RWPE2 (cell line): ENCODE measurements around the gene IGFLR1.

Experiments used
- ATAC-seq: fragments of 200-7000 bp; cut with Tn5 transposase; 3 replicates; pipeline ENCODE4 v1.9.1; 2021; ENCODE audit warnings: low read depth
- DNase-seq: peaks from one replicate; pipeline ENCODE4 v3.0.0-alpha.2; 2020; ENCODE audit warnings: low spot score
- H3K27ac ChIP-seq: fragments of 450-650 bp; 2 replicates; pipeline ENCODE4 v1.5.1; 2017; ENCODE audit warnings: mild to moderate bottlenecking; ENCODE audit not compliant: poor library complexity, severe bottlenecking
- H3K27me3 ChIP-seq: fragments of 250-450 bp; sonication (Bioruptor Pico); 2 replicates; pipeline ENCODE4 v1.5.1; 2021; ENCODE audit warnings: mild to moderate bottlenecking, moderate library complexity; ENCODE audit not compliant: insufficient read depth, poor library complexity, severe bottlenecking
- H3K36me3 ChIP-seq: fragments of 250-450 bp; sonication (Bioruptor Pico); 2 replicates; pipeline ENCODE4 v1.5.1; 2020; ENCODE audit warnings: low read depth, mild to moderate bottlenecking, moderate library complexity
- H3K4me1 ChIP-seq: fragments of 250-450 bp; sonication (Bioruptor Pico); 2 replicates; pipeline ENCODE4 v1.5.1; 2021; ENCODE audit warnings: mild to moderate bottlenecking, moderate library complexity; ENCODE audit not compliant: insufficient read depth, poor library complexity, severe bottlenecking
- H3K4me3 ChIP-seq: fragments of 250-450 bp; sonication (Bioruptor Pico); 2 replicates; pipeline ENCODE4 v1.5.1; 2021; ENCODE audit warnings: mild to moderate bottlenecking, moderate library complexity; ENCODE audit not compliant: severe bottlenecking
- H3K9me3 ChIP-seq: fragments of 250-450 bp; sonication (Bioruptor Pico); 2 replicates; pipeline ENCODE4 v1.5.1; 2021; ENCODE audit warnings: mild to moderate bottlenecking, moderate library complexity; ENCODE audit not compliant: severe bottlenecking
- TF ChIP-seq, protein P1 (sequence below): fragments of 450-650 bp; IDR thresholded peaks from one replicate; pipeline ENCODE4 v1.5.1; 2017; ENCODE audit warnings: mild to moderate bottlenecking, moderate library complexity; ENCODE audit not compliant: poor library complexity, severe bottlenecking

Gene IGFLR1

DNA sequence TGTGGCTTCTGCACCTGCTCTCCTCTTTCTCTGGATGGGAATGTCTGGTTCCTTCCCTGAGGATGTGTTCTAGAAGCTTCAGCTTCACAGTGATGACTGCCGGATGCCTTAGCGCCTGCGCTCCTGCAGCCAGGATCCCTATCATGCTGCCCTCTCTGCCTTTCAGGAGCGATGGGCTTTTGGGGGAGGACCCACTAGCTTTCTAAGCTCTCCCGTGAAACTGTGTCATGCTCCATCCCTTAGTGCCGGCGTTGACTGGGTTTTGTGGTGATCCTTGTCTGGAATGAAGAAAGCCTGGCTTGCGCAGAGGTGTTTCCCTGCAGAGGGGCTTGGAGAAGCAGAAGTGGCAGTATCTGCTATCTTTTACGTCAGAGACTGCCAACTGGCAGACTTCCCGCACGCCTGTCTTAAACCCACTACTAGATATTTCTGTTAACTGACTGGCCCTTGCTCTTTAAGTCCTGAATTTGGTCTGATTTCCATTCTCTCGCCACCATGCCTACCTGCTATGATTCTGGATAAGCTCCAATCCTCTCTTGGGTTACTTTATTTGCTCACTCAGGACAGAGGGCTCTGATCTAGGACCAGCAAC is 28.3 kb downstream of the IGFLR1 start:
- no peak overlapping the region for H3K27ac ChIP-seq
- no peak overlapping the region for H3K4me3 ChIP-seq
- DNase-seq: peak; percentile 45
- H3K27me3 ChIP-seq: no peaks in the 10 kb centered on the region
- TF ChIP-seq, protein P1, sequence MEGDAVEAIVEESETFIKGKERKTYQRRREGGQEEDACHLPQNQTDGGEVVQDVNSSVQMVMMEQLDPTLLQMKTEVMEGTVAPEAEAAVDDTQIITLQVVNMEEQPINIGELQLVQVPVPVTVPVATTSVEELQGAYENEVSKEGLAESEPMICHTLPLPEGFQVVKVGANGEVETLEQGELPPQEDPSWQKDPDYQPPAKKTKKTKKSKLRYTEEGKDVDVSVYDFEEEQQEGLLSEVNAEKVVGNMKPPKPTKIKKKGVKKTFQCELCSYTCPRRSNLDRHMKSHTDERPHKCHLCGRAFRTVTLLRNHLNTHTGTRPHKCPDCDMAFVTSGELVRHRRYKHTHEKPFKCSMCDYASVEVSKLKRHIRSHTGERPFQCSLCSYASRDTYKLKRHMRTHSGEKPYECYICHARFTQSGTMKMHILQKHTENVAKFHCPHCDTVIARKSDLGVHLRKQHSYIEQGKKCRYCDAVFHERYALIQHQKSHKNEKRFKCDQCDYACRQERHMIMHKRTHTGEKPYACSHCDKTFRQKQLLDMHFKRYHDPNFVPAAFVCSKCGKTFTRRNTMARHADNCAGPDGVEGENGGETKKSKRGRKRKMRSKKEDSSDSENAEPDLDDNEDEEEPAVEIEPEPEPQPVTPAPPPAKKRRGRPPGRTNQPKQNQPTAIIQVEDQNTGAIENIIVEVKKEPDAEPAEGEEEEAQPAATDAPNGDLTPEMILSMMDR: no peak
- no peaks in the 10 kb centered on the region for H3K4me1 ChIP-seq
- no peaks in the 10 kb centered on the region for H3K9me3 ChIP-seq
- ATAC-seq: no peak
- no peaks in the 10 kb centered on the region for H3K36me3 ChIP-seq

GRCh38 chr19:35713506-35713850 is 28.8 kb downstream of the IGFLR1 start:
- no peaks in the 10 kb centered on the region for H3K9me3 ChIP-seq
- no peak overlapping the region for H3K27ac ChIP-seq
- no peak for ATAC-seq
- DNase-seq: no peak
- no peaks in the 10 kb centered on the region for H3K36me3 ChIP-seq
- H3K27me3 ChIP-seq: no peaks in the 10 kb centered on the region
- TF ChIP-seq, protein P1: no peak
- H3K4me1 ChIP-seq: no peaks in the 10 kb centered on the region
- no peak overlapping the region for H3K4me3 ChIP-seq

GRCh38 chr19:35712567-35713505 is 29.4 kb downstream of the IGFLR1 start:
- ATAC-seq (no peak), DNase-seq (no peak)
- Histone ChIP-seq H3K27me3 (no peaks in the 10 kb centered on the region), H3K36me3 (no peaks in the 10 kb centered on the region), H3K4me3 (no peak overlapping the region), H3K27ac (no peak overlapping the region), H3K4me1 (no peaks in the 10 kb centered on the region), H3K9me3 (no peaks in the 10 kb centered on the region)
- TF ChIP-seq, protein P1: no peak

DNA sequence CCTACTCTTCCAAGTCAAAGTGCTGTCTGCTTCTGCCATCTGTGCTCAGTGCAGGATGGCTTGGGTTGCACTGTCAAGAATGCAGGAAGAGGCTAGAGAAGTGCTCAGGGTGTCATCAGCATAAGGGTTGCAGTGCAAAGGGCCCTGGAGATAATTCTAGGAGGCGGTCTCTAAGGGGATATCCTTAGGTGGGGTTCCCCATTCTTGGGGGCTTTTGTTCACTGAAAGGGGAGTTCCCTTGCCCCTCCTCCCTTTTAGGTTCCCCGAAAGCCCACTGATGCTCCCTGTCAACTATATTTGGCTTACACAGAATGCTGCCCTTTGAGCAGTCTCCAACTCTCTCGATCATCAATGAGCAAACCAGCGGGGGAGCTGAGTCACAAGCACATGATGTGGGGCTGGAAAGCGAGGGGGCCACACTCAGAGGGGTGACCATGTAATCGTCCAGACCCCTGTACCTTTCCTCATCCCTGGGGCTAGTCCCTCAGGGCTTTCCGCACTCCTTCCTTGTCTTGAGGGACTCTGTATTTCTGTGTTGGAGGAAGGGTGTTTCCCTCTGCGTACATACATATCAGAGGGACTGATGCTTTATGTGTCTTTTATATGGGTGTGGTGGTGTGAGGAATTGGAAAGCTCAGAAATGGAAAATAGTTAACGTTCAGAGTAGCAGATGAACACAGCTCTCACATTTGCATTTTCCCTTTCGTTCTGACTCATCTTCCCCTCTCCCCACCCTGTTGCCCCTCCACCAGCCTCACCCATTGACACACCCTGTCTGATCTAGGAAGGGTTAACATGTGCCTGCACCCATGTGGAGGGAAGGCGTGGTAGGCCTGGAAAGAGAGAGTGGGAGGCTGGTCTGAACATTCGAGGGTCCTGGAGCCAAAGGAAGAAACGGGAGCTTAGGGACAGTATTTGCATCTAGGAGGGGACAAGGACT is 31.2 kb downstream of the IGFLR1 start:
- DNase-seq (no peak), ATAC-seq (no peak)
- Histone ChIP-seq H3K4me1 (no peaks in the 10 kb centered on the region), H3K4me3 (no peak overlapping the region), H3K36me3 (no peaks in the 10 kb centered on the region), H3K9me3 (no peaks in the 10 kb centered on the region), H3K27me3 (no peaks in the 10 kb centered on the region), H3K27ac (no peak overlapping the region)
- TF ChIP-seq, protein P1: no peak
